HCT116 (cell line): ENCODE results near the gene MCRIP2. TPM values are rescaled to one million over a fixed set of nuclear protein-coding genes. Genes with fewer than 3 reads are reported as not detected.

Source experiments
- ATAC-seq: fragments of 200-7000 bp; cut with Tn5 transposase; 2 replicates; pipeline ENCODE4 v1.9.1; 2020; ENCODE audit warnings: mild to moderate bottlenecking, moderate library complexity
- BruUV-seq: library from RNA; stranded (reverse); fragments of 400-500 nt; replicated peaks from 2 replicates; lab custom pipeline; 2021; lab: Mats Ljungman, UMichigan
- CTCF ChIA-PET: fragments of 300-600 bp; sonication (Branson Sonifier 250); formaldehyde crosslinking; loops from one replicate; lab custom pipeline; 2021; ENCODE audit warnings: antibody characterized with exemption; lab: Charles Lee
- POLR2A ChIA-PET: fragments of 300-600, 350-600 bp; sonication (Branson Sonifier 250); formaldehyde crosslinking; loops from one replicate; lab custom pipeline; 2021; ENCODE audit warnings: antibody characterized with exemption; lab: Charles Lee
- RAD21 ChIA-PET, 2 experiments: fragments of 300-600 bp; sonication (Branson Sonifier 250); formaldehyde crosslinking; loops; one replicate each; lab custom pipeline; 2023; ENCODE audit warnings: low total read pairs in 2 of 2; ENCODE audit not compliant: uncharacterized antibody in 2 of 2, unreplicated experiment in 2 of 2, low non-redundant PET in 1 of 2; lab: Charles Lee
- DNase-seq: peaks from one replicate; pipeline ENCODE4 v3.0.0-alpha.2; 2010; ENCODE audit warnings: low read depth, low spot score
- H2AFZ ChIP-seq: fragments of 200-600 bp; shearing (Covaris generic), sonication (generic); 2 replicates; pipeline ENCODE4 v1.6.1; 2017; ENCODE audit warnings: low read depth, mixed run types, mixed read lengths, antibody characterized with exemption, low read length; ENCODE audit not compliant: poor library complexity, severe bottlenecking
- H3K27ac ChIP-seq: 2 replicates; pipeline ENCODE4 v1.5.1; 2012; ENCODE audit warnings: low read depth, low read length
- H3K27me3 ChIP-seq: fragments of 200-600 bp; sonication (generic); 2 replicates; pipeline ENCODE4 v1.6.1; 2016; ENCODE audit warnings: mixed run types, low read length, mixed read lengths; ENCODE audit not compliant: insufficient read depth
- H3K36me3 ChIP-seq, 2 experiments: fragments of 200-500 bp in 1 of 2; fragments of 200-600 bp in 1 of 2; sonication (Bioruptor generic) in 1 of 2; sonication (generic) in 1 of 2; 2 replicates each; pipeline versions ENCODE4 v1.5.1 to v1.6.1; 2014 to 2016; ENCODE audit warnings: low read length in 2 of 2, inconsistent platforms in 1 of 2, mixed read lengths in 1 of 2, mixed run types in 1 of 2; ENCODE audit not compliant: insufficient read depth in 2 of 2, control insufficient read depth in 1 of 2
- H3K4me1 ChIP-seq, 2 experiments: fragments of 200-600 bp in 1 of 2; sonication (generic) in 1 of 2; 2 replicates each; pipeline versions ENCODE4 v1.5.1 to v1.6.1; 2012 to 2017; ENCODE audit warnings: low read length in 2 of 2, inconsistent platforms in 1 of 2, mild to moderate bottlenecking in 1 of 2, mixed read lengths in 1 of 2, mixed run types in 1 of 2, moderate library complexity in 1 of 2; ENCODE audit not compliant: insufficient read depth in 2 of 2, control insufficient read depth in 1 of 2
- H3K4me2 ChIP-seq: fragments of 200-600 bp; sonication (generic); 2 replicates; pipeline ENCODE4 v1.6.1; 2017; ENCODE audit warnings: mixed run types, low read length, mixed read lengths
- H3K4me3 ChIP-seq, 2 experiments: fragments of 200-600 bp in 1 of 2; sonication (generic) in 1 of 2; replicated peaks in 1 of 2; 2 replicates each; pipeline ENCODE4 v1.5.1; 2011 to 2016; ENCODE audit warnings: low read length in 2 of 2, control low read depth in 1 of 2, low read depth in 1 of 2, mild to moderate bottlenecking in 1 of 2, mixed read lengths in 1 of 2, mixed run types in 1 of 2
- H3K79me2 ChIP-seq: fragments of 200-600 bp; sonication (generic); 2 replicates; pipeline ENCODE4 v1.6.1; 2017; ENCODE audit warnings: mild to moderate bottlenecking, mixed run types, low read length, moderate library complexity, mixed read lengths; ENCODE audit not compliant: insufficient read depth
- H3K9ac ChIP-seq: fragments of 200-600 bp; sonication (generic); 2 replicates; pipeline ENCODE4 v1.6.1; 2016; ENCODE audit warnings: low read length, mixed read lengths
- H3K9me2 ChIP-seq: fragments of 200-600 bp; sonication (generic), shearing (Covaris generic); 2 replicates; pipeline ENCODE4 v1.6.1; 2017; ENCODE audit warnings: mixed run types, mild to moderate bottlenecking, moderate library complexity; ENCODE audit not compliant: insufficient read depth
- H3K9me3 ChIP-seq, 2 experiments: fragments of 200-500 bp in 1 of 2; fragments of 200-600 bp in 1 of 2; sonication (Bioruptor generic) in 1 of 2; sonication (generic) in 1 of 2; 2 replicates each; pipeline ENCODE4 v1.6.1; 2014 to 2017; ENCODE audit warnings: low read length in 2 of 2, mixed read lengths in 2 of 2, inconsistent platforms in 1 of 2, low read depth in 1 of 2, mild to moderate bottlenecking in 1 of 2, mixed run types in 1 of 2, moderate library complexity in 1 of 2; ENCODE audit not compliant: control insufficient read depth in 1 of 2, insufficient read depth in 1 of 2
- H4K20me1 ChIP-seq: fragments of 200-600 bp; sonication (generic), shearing (Covaris generic); 2 replicates; pipeline ENCODE4 v1.6.1; 2017; ENCODE audit warnings: mixed run types, mild to moderate bottlenecking, moderate library complexity; ENCODE audit not compliant: insufficient read depth
- ATF3 ChIP-seq: IDR thresholded peaks from 2 replicates; pipeline ENCODE4 v1.6.1; 2012
- CBX3 ChIP-seq: IDR thresholded peaks from 2 replicates; pipeline ENCODE4 v1.6.1; 2012; ENCODE audit warnings: low read depth
- CEBPB ChIP-seq: IDR thresholded peaks from 2 replicates; pipeline ENCODE4 v1.6.1; 2012; ENCODE audit warnings: low read depth
- ELF1 ChIP-seq: IDR thresholded peaks from 2 replicates; pipeline ENCODE4 v1.6.1; 2012; ENCODE audit warnings: low read depth, borderline replicate concordance
- EZH2phosphoT487 ChIP-seq: fragments of 200-600 bp; IDR thresholded peaks from 2 replicates; pipeline ENCODE4 v1.6.1; 2018; ENCODE audit warnings: antibody characterized with exemption, borderline replicate concordance
- MAX ChIP-seq: IDR thresholded peaks from 2 replicates; pipeline ENCODE4 v1.6.1; 2012
- POLR2A ChIP-seq: IDR thresholded peaks from 2 replicates; pipeline ENCODE4 v1.7.0; 2011; ENCODE audit warnings: borderline replicate concordance; ENCODE audit not compliant: insufficient read depth, insufficient read length; ENCODE audit errors: extremely low read depth
- POLR2AphosphoS5 ChIP-seq: IDR thresholded peaks from 2 replicates; pipeline ENCODE4 v1.6.1; 2011; ENCODE audit warnings: mild to moderate bottlenecking, low read depth, low read length, moderate library complexity
- RAD21 ChIP-seq: IDR thresholded peaks from 2 replicates; pipeline ENCODE4 v1.6.1; 2012; ENCODE audit warnings: low read depth, mild to moderate bottlenecking
- REST ChIP-seq: IDR thresholded peaks from 2 replicates; pipeline ENCODE4 v1.6.1; 2012; ENCODE audit warnings: low read depth
- SIN3A ChIP-seq: IDR thresholded peaks from 2 replicates; pipeline ENCODE4 v1.6.1; 2012; ENCODE audit warnings: low read depth
- SP1 ChIP-seq: IDR thresholded peaks from 2 replicates; pipeline ENCODE4 v1.6.1; 2012; ENCODE audit warnings: low read depth
- TCF7L2 ChIP-seq: IDR thresholded peaks from 2 replicates; pipeline ENCODE4 v1.7.0; 2011; ENCODE audit warnings: borderline replicate concordance, inconsistent platforms; ENCODE audit not compliant: insufficient read depth, insufficient read length; ENCODE audit errors: extremely low read depth
- YY1 ChIP-seq: IDR thresholded peaks from 2 replicates; pipeline ENCODE4 v1.6.1; 2011; ENCODE audit warnings: low read length, low read depth, moderate library complexity, mild to moderate bottlenecking; ENCODE audit not compliant: insufficient replicate concordance; ENCODE audit errors: extremely low read depth
- ZBTB33 ChIP-seq: IDR thresholded peaks from 2 replicates; pipeline ENCODE4 v1.6.1; 2011; ENCODE audit warnings: mild to moderate bottlenecking, low read length, moderate library complexity; ENCODE audit not compliant: insufficient replicate concordance; ENCODE audit errors: extremely low read depth
- ZFX ChIP-seq: fragments of 450-650 bp; IDR thresholded peaks from 2 replicates; pipeline ENCODE4 v1.6.1; 2017
- ZNF274 ChIP-seq: fragments of 200-500 bp; sonication (Bioruptor generic); IDR thresholded peaks from 2 replicates; pipeline ENCODE4 v1.6.1; 2014; ENCODE audit warnings: mild to moderate bottlenecking, low read depth, low read length, inconsistent platforms
- intact Hi-C: fragments of 100-400 bp; cut with micrococcal nuclease; formaldehyde crosslinking; loops from 2 replicates; pipeline ENCODE4 v1.10.0; 2022
- total RNA-seq: library from RNA; stranded (reverse); gene quantifications from one replicate; pipeline ENCODE4 v1.2.1, GENCODE V29; 2021; ENCODE audit not compliant: unreplicated experiment

Gene MCRIP2
- total RNA-seq, 1 experiment from 2014 or later: 34.9 TPM

- intact Hi-C loops: no loop called here
- Histone ChIP-seq H3K27me3 (no peaks in the 10 kb centered on the region), H2AFZ (no peak overlapping the region), H3K9ac (no peak overlapping the region), H3K4me2 (no peak overlapping the region), H3K9me2 (no peaks in the 10 kb centered on the region), H3K79me2 (peaks cover 12% of the 10 kb centered on the region), H3K4me3 (no peak overlapping the region), H3K27ac (no peak overlapping the region), H4K20me1 (no peaks in the 10 kb centered on the region), H3K36me3 (peaks cover 0 to 4% of the 10 kb centered on the region in 2 experiments; a peak in 1 of 4 replicates), H3K9me3 (no peaks in the 10 kb centered on the region), H3K4me1 (peaks cover 0 to 6% of the 10 kb centered on the region in 2 experiments; a peak in 1 of 4 replicates)
- ATAC-seq (no peak), DNase-seq (no peak)
- no TSS peak for BruUV-seq
- TF ChIP-seq YY1: no peak
- no peak for TF ChIP-seq ZFX
- TF ChIP-seq MAX: no peak
- no peak for TF ChIP-seq TCF7L2
- no peak for TF ChIP-seq ZNF274
- TF ChIP-seq ATF3: no peak
- TF ChIP-seq SP1: no peak
- TF ChIP-seq EZH2phosphoT487: no peak
- no peak for TF ChIP-seq RAD21
- no peak for TF ChIP-seq POLR2A
- no peak for TF ChIP-seq POLR2AphosphoS5
- TF ChIP-seq REST: no peak
- TF ChIP-seq CEBPB: no peak
- TF ChIP-seq ZBTB33: no peak
- TF ChIP-seq CBX3: no peak
- TF ChIP-seq ELF1: no peak
- no peak for TF ChIP-seq SIN3A
- CTCF ChIA-PET: no interaction called here
- RAD21 ChIA-PET: no interaction called here
- POLR2A ChIA-PET: no interaction called here
Measured at GRCh38 chr16:674214-674881, 32.7 kb downstream of the MCRIP2 start.
